Uterus (tissue), 2 donors: ENCODE measurements around the gene DALRD3.

ENCODE experiments used
- CTCF ChIP-seq, 4 experiments: fragments of 200-600 bp in 2 of 4; fragments of 450-650 bp in 2 of 4; sonication (generic) in 2 of 4; IDR thresholded peaks; one replicate each; pipeline ENCODE4 v1.5.1; 2016 to 2019; ENCODE audit warnings: antibody characterized with exemption in 4 of 4, mild to moderate bottlenecking in 2 of 4, moderate library complexity in 1 of 4
- POLR2A ChIP-seq, 2 donors: fragments of 450-650 bp; IDR thresholded peaks; one replicate each; pipeline ENCODE4 v1.6.1; 2016; ENCODE audit warnings: antibody characterized with exemption in 2 of 2, mild to moderate bottlenecking in 1 of 2, moderate library complexity in 1 of 2

DNA sequence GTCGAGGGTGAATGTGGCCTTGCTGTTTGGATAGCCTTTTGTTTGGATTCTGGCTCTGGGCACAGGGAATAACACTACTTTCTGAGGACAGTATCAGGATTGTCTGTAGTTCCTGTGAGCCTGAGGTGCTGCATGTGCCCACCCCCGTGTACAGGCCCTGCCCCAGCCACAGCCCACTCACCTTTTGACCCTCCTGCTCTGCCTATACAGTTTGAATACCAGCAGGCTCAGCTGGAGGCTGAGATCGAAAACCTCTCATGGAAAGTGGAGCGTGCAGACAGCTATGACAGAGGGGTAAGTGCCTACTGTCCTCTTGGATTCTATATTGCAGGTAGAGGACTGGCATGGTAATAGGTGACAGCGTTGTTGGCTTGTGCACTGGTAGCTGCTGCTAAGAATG lies 35.7 kb downstream of the DALRD3 start:
- TF ChIP-seq POLR2A (IDR thresholded peaks at IDR 0.05) (no peak), CTCF (IDR thresholded peaks at IDR 0.05) (no peak)
